Measurements from ENCODE around the gene SLC28A3.

SLC28A3 gene

GRCh38 chr9:84254972-84255371, 85.6 kb downstream of the SLC28A3 start:
- no peak for DNase-seq (ENCODE audit: low read depth in 2 of 3, low spot score in 1 of 3)

DNA sequence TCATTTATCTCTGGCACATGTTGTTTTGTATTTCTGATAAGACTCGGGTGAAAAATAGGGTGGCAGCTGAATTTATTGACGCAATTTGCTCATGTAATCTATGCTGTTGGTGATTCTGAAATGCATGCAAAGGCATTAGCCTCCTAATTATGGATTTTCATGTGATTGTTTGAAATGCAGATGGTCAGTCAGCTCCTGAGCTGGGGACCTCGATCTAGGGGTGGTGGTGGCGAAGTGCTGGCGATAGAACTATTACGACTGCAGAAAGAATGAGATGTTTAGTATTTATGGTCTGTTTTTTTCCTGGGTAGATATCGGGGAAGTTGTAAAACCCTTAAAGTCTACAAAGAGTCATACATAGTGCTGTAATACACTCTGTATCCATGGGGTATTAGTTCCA, 88.6 kb downstream of the SLC28A3 start:
- no peak for DNase-seq (ENCODE audit: low read depth in 2 of 3, low spot score in 1 of 3)

DNA sequence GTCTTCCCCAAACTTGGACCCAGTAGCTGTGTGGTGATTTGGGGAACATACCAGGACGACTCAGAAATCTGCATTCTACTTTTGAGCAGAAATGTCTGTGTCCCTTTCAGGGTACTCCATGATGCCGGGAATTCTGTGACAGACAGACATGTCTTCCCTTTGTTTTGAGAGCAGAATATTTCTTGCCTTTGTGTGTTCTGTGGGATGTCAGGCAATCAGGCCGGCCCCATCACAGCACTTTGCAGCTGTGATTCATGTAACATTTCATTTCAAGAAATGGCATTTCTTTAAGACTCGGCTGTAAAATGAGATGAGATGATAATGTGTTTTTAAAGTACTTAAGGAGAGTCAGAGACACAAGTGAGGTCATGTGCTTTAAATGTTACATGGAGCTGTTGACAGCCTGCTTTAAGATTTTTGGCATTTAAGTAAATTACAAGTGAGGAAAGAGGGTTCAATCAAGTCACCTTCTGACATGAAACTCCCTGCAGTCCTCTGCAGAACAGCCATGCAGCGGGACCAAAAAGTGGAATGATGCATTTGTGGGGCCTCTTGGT, 98.7 kb downstream of the SLC28A3 start:
- no peak for DNase-seq (ENCODE audit: low read depth in 2 of 3, low spot score in 1 of 3)

- no peak for DNase-seq (ENCODE audit: low read depth in 2 of 3, low spot score in 1 of 3)
Observed at GRCh38 chr9:84239343-84239742, 101.2 kb downstream of the SLC28A3 start.

DNA sequence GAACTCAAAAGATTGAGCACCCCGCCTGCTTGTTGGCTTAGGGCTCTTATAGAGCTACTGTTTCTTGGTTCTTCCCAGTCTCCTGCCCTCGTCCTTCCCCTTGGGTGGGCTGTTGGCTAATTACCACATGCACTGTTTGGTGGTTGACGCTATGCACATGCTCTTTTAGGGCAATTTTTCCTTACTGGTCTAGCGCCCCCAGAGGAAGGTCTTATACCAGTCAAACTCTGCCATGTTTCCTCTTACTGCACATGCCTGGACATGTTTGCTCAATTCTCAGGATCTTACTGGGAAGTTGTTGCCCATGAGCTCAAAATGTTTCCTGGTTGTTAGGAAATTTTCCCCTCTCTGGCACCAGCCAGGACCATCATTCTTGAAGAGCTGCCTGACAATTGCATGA, 101.9 kb downstream of the SLC28A3 start:
- DNase-seq (ENCODE audit: low read depth in 2 of 3, low spot score in 1 of 3) = no peak

DNA sequence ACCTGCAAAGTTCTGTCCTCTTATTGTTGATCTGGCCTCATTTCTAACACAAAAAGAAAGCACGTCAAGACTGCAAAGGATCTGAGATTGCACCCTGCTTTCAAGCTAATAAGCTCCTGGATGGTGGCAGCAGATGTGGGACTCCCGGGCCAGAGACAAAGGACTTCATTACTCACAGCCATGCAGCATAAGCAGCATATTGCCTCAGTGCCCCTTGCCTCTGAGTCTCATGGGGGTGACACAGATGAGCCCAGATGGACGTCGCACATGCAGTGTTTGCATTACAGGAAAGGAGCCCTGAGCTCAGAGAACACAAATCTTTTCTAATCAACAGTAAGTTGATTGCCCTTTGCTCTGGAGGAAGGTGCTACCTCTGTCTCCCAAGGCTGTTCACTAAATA, 105.0 kb downstream of the SLC28A3 start:
- no peak for DNase-seq (ENCODE audit: low read depth in 2 of 3, low spot score in 1 of 3)

GRCh38 chr9:84230355-84231145, 110.0 kb downstream of the SLC28A3 start:
- no peak for DNase-seq (ENCODE audit: low read depth in 2 of 3, low spot score in 1 of 3)

DNA sequence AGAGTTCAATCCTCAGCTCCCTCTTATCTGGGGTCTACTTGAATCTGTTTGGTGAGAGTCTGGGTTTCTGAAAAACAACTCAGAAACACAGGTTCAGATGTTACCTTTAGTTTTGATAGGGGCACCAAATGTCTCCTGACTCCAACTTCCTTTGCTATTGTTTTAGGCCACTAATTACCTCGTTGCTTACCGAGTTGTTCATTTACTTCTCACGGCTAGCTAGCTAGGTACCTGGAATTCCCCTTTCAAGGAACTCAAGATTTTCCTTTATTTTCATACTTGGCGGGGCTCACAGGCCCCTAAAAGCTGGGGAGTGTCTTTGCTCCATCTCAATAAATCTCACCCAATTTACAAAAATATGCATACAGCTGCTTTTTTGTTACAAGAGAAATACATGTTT, 111.4 kb downstream of the SLC28A3 start:
- no peak for DNase-seq (ENCODE audit: low read depth in 2 of 3, low spot score in 1 of 3)

DNA sequence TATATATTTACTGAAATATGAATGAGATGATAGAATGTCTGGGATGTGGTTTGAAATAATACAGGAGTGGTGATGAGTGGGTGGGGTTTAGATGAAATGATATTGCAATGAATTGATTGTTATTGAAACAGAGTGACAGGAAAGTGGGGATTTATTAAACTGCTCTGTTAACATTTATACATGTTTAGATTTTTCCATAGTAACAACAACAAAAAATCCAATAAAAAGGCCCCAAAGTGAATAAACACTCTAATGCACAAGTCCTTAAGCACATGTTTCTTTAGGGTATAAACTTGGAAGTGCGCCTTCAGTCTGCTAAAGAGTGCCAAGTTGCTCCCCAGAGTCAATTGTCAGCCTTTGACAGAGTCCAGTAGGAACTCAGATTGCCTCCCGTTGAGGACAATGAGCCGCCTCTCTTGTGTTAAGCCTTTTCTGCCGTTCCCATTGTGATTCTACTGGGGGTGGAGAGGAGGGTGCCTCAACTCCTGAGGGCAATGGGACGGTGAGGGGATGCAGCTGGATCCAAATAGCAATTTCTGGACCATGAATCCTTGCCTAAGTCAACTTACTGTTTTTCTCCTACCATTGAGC, 112.3 kb downstream of the SLC28A3 start:
- no peak for DNase-seq (ENCODE audit: low read depth in 2 of 3, low spot score in 1 of 3)

DNA sequence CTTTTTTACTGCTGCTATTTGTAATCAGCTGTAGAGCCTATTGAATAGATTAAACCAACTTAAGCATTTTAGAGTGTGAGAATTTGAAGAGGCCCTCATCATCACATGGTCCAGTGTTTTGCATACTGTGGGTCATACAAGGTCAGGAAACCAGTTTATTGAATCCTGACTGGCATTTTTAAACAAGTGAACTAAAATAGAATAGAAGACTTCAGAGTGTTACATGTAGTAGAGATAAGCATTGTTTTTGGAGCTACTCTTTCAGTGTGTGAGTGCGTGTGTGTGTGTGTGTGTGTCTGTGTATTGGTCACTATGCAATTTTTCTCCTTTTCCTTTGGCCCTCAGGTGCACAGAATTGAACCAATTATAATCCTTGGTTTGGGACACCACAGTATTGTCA, 114.4 kb downstream of the SLC28A3 start:
- no peak for DNase-seq (ENCODE audit: low read depth in 2 of 3, low spot score in 1 of 3)

All from stimulated activated CD4-positive, alpha-beta T cell treated with anti-CD3 and anti-CD28 coated beads, Interleukin-12 subunit alpha, Interleukin-12 subunit beta, amount 100 ng/mL, for 48 hours (primary cell).